Body of pancreas (tissue), 4 donors: ENCODE data around the gene CSMD2.

ENCODE experiments used
- POLR2A ChIP-seq, 3 donors: fragments of 450-650 bp; IDR thresholded peaks; one replicate each; pipeline ENCODE4 v1.6.1; 2016; ENCODE audit warnings: antibody characterized with exemption in 3 of 3, mild to moderate bottlenecking in 2 of 3
- TF ChIP-seq, protein P1 (sequence below), 7 experiments: fragments of 450-650 bp in 4 of 7; fragments of 200-600 bp in 3 of 7; sonication (generic) in 3 of 7; IDR thresholded peaks; one replicate each; pipeline ENCODE4 v1.5.1; 2016 to 2019; ENCODE audit warnings: antibody characterized with exemption in 7 of 7

DNA sequence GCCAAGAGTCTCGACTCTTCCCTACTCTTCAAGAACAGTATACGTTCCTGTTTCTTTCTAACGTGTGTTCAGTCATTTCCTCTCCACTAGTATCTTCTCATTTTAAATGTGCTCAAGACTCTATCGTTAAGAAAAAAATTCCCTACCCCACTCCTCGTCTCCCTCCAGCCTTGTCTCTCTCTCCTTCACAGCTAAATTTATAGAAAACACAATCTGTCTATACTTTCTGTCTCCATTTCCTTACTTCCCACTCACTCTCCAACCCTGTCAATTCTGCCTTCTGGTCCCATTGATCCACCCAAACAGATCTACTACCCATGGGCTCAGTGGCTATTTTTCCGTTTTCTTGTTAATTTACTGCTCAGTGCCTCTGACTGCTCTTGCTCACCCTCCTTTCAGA lies 75.3 kb downstream of the CSMD2 start:
- TF ChIP-seq, protein P1, sequence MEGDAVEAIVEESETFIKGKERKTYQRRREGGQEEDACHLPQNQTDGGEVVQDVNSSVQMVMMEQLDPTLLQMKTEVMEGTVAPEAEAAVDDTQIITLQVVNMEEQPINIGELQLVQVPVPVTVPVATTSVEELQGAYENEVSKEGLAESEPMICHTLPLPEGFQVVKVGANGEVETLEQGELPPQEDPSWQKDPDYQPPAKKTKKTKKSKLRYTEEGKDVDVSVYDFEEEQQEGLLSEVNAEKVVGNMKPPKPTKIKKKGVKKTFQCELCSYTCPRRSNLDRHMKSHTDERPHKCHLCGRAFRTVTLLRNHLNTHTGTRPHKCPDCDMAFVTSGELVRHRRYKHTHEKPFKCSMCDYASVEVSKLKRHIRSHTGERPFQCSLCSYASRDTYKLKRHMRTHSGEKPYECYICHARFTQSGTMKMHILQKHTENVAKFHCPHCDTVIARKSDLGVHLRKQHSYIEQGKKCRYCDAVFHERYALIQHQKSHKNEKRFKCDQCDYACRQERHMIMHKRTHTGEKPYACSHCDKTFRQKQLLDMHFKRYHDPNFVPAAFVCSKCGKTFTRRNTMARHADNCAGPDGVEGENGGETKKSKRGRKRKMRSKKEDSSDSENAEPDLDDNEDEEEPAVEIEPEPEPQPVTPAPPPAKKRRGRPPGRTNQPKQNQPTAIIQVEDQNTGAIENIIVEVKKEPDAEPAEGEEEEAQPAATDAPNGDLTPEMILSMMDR (IDR thresholded peaks at IDR 0.05), result no peak
- TF ChIP-seq POLR2A (IDR thresholded peaks at IDR 0.05), result no peak
